Activated T-cell treated with anti-CD3 and anti-CD28 coated beads, Interleukin-2, amount 50 U/mL, for 24 hours (primary cell): ENCODE data around the gene C3orf22.

Experiments used
- DNase-seq: peaks from one replicate; pipeline ENCODE4 v3.0.0-alpha.2; 2020
- H3K27ac Mint-ChIP-seq: 2 replicates; pipeline ENCODE4 v1.8.0; 2020; ENCODE audit warnings: mild to moderate bottlenecking, mixed read lengths
- H3K27me3 Mint-ChIP-seq: 2 replicates; pipeline ENCODE4 v1.8.0; 2020; ENCODE audit warnings: mixed read lengths
- H3K36me3 Mint-ChIP-seq: 2 replicates; pipeline ENCODE4 v1.8.0; 2020; ENCODE audit warnings: low read depth, mixed read lengths
- H3K4me1 Mint-ChIP-seq: 2 replicates; pipeline ENCODE4 v1.8.0; 2020; ENCODE audit warnings: low read depth, mixed read lengths
- H3K4me3 Mint-ChIP-seq: 2 replicates; pipeline ENCODE4 v1.8.0; 2020; ENCODE audit warnings: mild to moderate bottlenecking, moderate library complexity, mixed read lengths
- H3K9me3 Mint-ChIP-seq: 2 replicates; pipeline ENCODE4 v1.8.0; 2020; ENCODE audit warnings: mixed read lengths

C3orf22 gene

GRCh38 chr3:126519506-126520455 is 39.0 kb downstream of the C3orf22 start:
- no peaks in the 10 kb centered on the region for H3K9me3 Mint-ChIP-seq
- H3K4me3 Mint-ChIP-seq, result no peak overlapping the region
- H3K27ac Mint-ChIP-seq, result no peak overlapping the region
- H3K36me3 Mint-ChIP-seq, result no peaks in the 10 kb centered on the region
- DNase-seq, result no peak
- H3K4me1 Mint-ChIP-seq, result no peaks in the 10 kb centered on the region
- H3K27me3 Mint-ChIP-seq, result peaks cover 22% of the 10 kb centered on the region

DNA sequence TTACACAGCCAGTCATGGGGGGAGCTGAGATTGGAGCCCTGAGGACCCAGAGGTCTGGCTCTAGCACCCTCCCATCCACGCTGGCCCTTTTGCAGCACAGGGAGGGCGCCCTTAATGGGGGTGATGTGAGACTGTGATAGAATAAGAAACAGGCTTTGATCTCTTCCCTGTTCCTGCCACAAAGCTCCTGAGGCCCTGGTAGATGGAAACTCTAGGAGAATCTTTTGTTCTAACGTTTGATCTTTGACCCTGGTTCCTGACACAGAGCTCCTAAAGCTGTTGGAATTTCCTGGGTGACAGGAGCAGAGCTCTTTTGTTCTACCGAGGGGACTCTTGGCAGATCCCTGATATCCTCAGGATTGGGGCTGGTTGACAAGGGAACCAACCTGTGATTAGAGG is 40.0 kb downstream of the C3orf22 start:
- H3K4me3 Mint-ChIP-seq, result no peak overlapping the region
- no peak overlapping the region for H3K27ac Mint-ChIP-seq
- H3K27me3 Mint-ChIP-seq, result peaks cover 17% of the 10 kb centered on the region
- no peaks in the 10 kb centered on the region for H3K4me1 Mint-ChIP-seq
- no peaks in the 10 kb centered on the region for H3K9me3 Mint-ChIP-seq
- H3K36me3 Mint-ChIP-seq, result no peaks in the 10 kb centered on the region
- no peak for DNase-seq

GRCh38 chr3:126517986-126518778 is 40.5 kb downstream of the C3orf22 start:
- Mint-ChIP-seq H3K27me3 (peaks cover 11% of the 10 kb centered on the region), H3K9me3 (no peaks in the 10 kb centered on the region)

DNA sequence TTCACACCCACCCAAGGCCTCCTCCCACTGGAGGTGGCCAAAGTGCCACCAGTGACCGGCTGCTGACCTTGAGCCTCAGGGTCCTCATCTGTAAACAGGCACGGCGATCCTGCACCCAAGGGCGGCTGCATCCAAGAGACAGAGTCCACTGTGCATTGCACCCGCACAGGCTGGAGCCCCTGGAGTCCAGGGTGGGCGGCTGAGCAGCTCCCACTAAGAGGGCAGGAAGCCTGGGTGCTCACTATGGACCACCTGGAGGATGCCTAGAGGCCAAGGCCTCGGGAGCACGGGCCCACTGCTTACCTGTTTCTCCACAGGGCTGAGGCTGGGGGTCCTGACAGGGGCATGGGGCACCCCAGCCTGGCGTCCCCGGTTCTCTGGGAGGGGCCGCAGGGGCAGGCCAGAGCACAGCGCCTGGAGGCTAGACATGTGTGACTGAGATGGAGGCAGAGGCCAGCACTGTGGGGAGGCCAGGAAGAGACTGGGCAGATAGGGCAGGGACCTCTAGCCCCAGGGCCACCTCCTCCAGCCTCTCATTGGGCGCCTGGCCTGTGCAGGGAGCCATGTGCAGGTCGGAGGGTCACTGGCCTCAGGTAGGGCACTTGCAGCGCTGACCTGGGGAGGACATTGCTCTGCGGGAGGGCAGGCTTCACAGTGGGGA is 41.3 kb downstream of the C3orf22 start, which contains the start of gene UROC1:
Gene UROC1, minus strand, starts transcription at position 483 of the 661 bp plus-strand sequence. Its CDS starts 54 bp downstream, at position 429.
- Mint-ChIP-seq H3K27ac (no peak within 1 kb of the TSS), H3K4me3 (no peak within 1 kb of the TSS), H3K36me3 (no peaks in the 10 kb centered on the region), H3K9me3 (no peaks in the 10 kb centered on the region), H3K4me1 (no peaks in the 10 kb centered on the region), H3K27me3 (peaks cover 4% of the 10 kb centered on the region)
- DNase-seq, result no peak

More at GRCh38 chr3:126517986-126518778, 40.5 kb downstream of the C3orf22 start:
- Mint-ChIP-seq H3K4me3 (no peak overlapping the region), H3K4me1 (no peaks in the 10 kb centered on the region), H3K36me3 (no peaks in the 10 kb centered on the region), H3K27ac (no peak overlapping the region)
- no peak for DNase-seq

- Mint-ChIP-seq H3K9me3 (no peaks in the 10 kb centered on the region), H3K4me3 (no peak overlapping the region)
- DNase-seq, result no peak
Observed at GRCh38 chr3:126516936-126517290, 41.8 kb downstream of the C3orf22 start.

GRCh38 chr3:126516152-126516935 is 42.4 kb downstream of the C3orf22 start:
- H3K27ac Mint-ChIP-seq, result no peak overlapping the region
- no peaks in the 10 kb centered on the region for H3K9me3 Mint-ChIP-seq
- H3K4me3 Mint-ChIP-seq, result no peak overlapping the region
- H3K4me1 Mint-ChIP-seq, result no peaks in the 10 kb centered on the region
- H3K36me3 Mint-ChIP-seq, result no peaks in the 10 kb centered on the region
- DNase-seq, result no peak
- H3K27me3 Mint-ChIP-seq, result no peaks in the 10 kb centered on the region

More at GRCh38 chr3:126516936-126517290, 41.8 kb downstream of the C3orf22 start:
- H3K27ac Mint-ChIP-seq, result no peak overlapping the region
- no peaks in the 10 kb centered on the region for H3K4me1 Mint-ChIP-seq
- no peaks in the 10 kb centered on the region for H3K36me3 Mint-ChIP-seq
- H3K27me3 Mint-ChIP-seq, result no peaks in the 10 kb centered on the region

GRCh38 chr3:126515066-126515706 is 43.5 kb downstream of the C3orf22 start:
- no peaks in the 10 kb centered on the region for H3K27me3 Mint-ChIP-seq
- no peaks in the 10 kb centered on the region for H3K4me1 Mint-ChIP-seq
- no peak for DNase-seq
- H3K27ac Mint-ChIP-seq, result no peak overlapping the region
- H3K36me3 Mint-ChIP-seq, result no peaks in the 10 kb centered on the region
- no peak overlapping the region for H3K4me3 Mint-ChIP-seq
- H3K9me3 Mint-ChIP-seq, result no peaks in the 10 kb centered on the region

DNA sequence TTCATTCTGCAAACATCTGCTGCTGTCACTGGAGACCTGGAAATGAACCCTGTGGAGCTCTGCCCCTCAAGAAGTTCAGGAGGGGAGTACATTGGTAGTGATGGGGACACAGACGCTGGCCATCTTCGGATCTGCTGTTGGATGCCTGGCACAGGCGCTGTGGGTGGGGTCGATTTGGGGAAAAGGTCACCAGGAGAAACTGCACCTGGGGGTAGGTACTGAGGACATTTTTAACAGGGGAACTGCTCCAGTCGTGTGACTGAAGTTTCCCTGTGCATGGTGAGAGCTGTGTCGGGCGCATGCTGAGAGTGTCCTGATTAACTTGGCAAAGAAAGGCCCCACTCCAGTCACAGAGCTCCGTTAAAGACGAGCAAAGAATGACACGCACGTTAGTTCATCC is 44.6 kb downstream of the C3orf22 start:
- Mint-ChIP-seq H3K4me1 (no peaks in the 10 kb centered on the region), H3K4me3 (no peak overlapping the region), H3K36me3 (no peaks in the 10 kb centered on the region), H3K27me3 (no peaks in the 10 kb centered on the region), H3K9me3 (no peaks in the 10 kb centered on the region), H3K27ac (no peak overlapping the region)
- no peak for DNase-seq

DNA sequence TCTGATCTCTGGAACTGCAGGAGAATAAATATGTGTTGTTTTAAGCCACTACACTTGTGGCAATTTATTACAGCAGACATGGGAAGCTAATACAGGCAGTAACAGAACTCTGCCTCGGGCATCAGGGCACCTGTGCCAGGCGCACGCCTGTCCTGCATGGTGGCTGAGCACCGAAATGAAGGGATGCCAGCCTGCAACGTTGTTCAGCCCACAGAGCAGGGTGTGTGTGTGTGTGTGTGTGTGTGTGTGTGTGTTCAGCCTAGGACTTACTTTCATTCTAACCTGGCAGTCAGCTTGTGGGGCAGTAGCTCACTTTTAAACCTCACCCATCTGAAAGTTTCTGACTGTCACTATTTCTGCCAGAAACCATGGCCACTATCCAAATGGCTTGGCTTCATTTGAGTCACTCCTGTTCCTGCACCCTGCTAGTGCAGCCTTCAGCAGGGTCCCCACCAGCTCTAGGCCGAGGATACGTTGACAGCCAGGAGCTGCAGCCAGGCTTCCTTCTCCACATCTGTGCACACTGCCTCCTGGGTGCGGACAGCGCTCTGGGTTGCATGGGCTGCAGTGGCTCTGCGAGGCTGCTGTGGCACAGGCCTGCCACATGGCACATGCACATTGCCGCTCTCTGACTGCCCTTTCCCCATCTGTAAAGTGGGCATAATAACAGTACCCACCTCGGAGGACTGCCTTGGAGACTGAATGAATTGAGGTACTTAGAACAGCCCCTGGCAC is 45.6 kb downstream of the C3orf22 start:
- no peaks in the 10 kb centered on the region for H3K27me3 Mint-ChIP-seq
- no peaks in the 10 kb centered on the region for H3K9me3 Mint-ChIP-seq
- H3K4me3 Mint-ChIP-seq, result no peak overlapping the region
- H3K36me3 Mint-ChIP-seq, result no peaks in the 10 kb centered on the region
- H3K4me1 Mint-ChIP-seq, result no peaks in the 10 kb centered on the region
- H3K27ac Mint-ChIP-seq, result no peak overlapping the region
- no peak for DNase-seq

DNA sequence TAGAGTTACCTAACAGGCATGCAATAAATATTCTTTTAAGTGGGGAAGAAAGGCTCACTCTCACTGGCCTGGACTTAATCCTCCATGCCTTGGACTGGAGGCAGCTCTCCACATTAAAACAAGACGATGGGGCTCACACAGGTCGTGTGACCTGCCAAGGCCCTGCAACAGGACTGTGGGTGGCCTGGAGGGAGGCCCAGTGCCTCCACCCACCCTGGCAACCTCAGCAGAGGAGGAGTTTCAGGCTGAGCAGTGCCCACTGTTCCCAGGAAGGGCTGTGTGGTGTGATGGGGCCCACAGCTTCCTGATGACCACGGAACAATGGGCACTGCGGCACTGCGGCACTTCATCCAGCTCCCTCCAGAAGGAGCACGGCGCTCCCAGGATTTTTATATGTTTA is 46.7 kb downstream of the C3orf22 start:
- H3K27ac Mint-ChIP-seq, result no peak overlapping the region
- H3K9me3 Mint-ChIP-seq, result no peaks in the 10 kb centered on the region
- no peaks in the 10 kb centered on the region for H3K27me3 Mint-ChIP-seq
- no peak for DNase-seq
- H3K4me1 Mint-ChIP-seq, result no peaks in the 10 kb centered on the region
- no peaks in the 10 kb centered on the region for H3K36me3 Mint-ChIP-seq
- no peak overlapping the region for H3K4me3 Mint-ChIP-seq

DNA sequence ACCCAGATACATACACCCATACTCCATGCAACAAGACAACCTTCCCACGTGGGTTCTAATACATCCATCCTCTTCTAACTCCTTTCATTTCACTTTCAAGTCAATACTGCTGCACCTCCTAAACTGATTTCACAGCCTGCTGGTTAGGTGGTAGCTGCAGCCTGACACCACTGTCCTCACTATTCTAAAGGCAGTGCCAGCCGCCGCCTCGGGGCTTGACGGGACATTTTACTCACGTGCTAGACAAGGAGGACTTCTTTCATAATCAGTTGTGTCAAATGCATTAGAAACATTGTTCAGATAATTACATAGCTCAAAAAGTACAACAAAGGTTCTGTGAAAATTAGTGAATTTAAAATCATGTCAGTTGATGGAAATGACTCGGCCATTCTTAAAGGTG is 47.4 kb downstream of the C3orf22 start:
- no peaks in the 10 kb centered on the region for H3K36me3 Mint-ChIP-seq
- H3K9me3 Mint-ChIP-seq, result no peaks in the 10 kb centered on the region
- no peak overlapping the region for H3K27ac Mint-ChIP-seq
- DNase-seq, result no peak
- no peaks in the 10 kb centered on the region for H3K27me3 Mint-ChIP-seq
- no peaks in the 10 kb centered on the region for H3K4me1 Mint-ChIP-seq
- H3K4me3 Mint-ChIP-seq, result no peak overlapping the region

GRCh38 chr3:126510308-126510910 is 48.3 kb downstream of the C3orf22 start:
- Mint-ChIP-seq H3K27ac (no peak overlapping the region), H3K4me3 (no peak overlapping the region), H3K27me3 (no peaks in the 10 kb centered on the region), H3K36me3 (no peaks in the 10 kb centered on the region), H3K4me1 (no peaks in the 10 kb centered on the region), H3K9me3 (no peaks in the 10 kb centered on the region)
- no peak for DNase-seq
